Bronchial epithelial cell (primary cell): Measurements from ENCODE around the gene ZNF618. TPM values are rescaled to one million over a fixed set of nuclear protein-coding genes. Genes with fewer than 3 reads are reported as not detected.

Source experiments
- DNase-seq: peaks from one replicate; pipeline ENCODE4 v3.0.0-alpha.2; 2010; ENCODE audit warnings: low read depth
- FAIRE-seq: peaks from 2 replicates; lab custom pipeline; 2011; peaks lifted over from hg19 to GRCh38; lab: Jason Lieb, UNC
- H3K27me3 ChIP-seq: 2 replicates; pipeline ENCODE4 v1.5.1; 2011; ENCODE audit warnings: low read length; ENCODE audit not compliant: control insufficient read depth, insufficient read depth
- H3K36me3 ChIP-seq: 2 replicates; pipeline ENCODE4 v1.5.1; 2011; ENCODE audit warnings: low read length; ENCODE audit not compliant: control insufficient read depth, insufficient read depth
- H3K4me3 ChIP-seq: 2 replicates; pipeline ENCODE4 v1.5.1; 2011; ENCODE audit warnings: mild to moderate bottlenecking, low read depth, low read length, control low read depth
- total RNA-seq: library from RNA; depleted of rRNA; stranded (reverse); fragments of >200 nt; gene quantifications from 2 replicates; pipeline ENCODE4 v1.2.1, GENCODE V29; 2014
- TF ChIP-seq, protein P1 (sequence below): IDR thresholded peaks from 2 replicates; pipeline ENCODE4 v1.5.1; 2011; ENCODE audit warnings: mild to moderate bottlenecking, moderate library complexity, low read length, control low read depth, inconsistent platforms; ENCODE audit not compliant: insufficient read depth, severe bottlenecking

Gene ZNF618
- total RNA-seq, 1 donor from 2014 or later = 1.6 TPM

DNA sequence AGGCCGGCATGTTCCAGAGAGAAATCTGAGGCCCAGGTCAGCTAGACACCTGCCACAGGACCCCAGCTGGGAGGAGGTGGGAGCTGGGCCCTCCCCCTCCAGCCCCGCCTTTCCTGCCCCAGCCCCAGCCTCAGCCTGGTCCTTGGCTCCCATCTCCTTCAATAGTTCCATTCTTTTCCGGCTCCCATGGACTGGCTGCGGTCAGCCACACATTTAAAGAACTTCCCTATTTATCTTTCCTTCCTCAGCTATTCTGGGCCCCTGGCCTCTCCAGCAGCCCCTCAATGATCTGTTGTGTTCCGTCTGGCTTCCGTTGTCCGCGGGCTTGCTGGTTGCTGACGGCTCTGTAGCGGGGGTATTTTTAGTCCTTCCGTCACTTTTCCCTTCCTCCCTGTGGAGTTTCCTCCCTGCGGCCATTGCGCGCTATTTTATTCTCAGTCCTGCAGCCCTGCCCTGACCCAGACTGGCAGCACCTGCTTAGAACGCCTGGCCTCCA lies 128.2 kb downstream of the ZNF618 start:
- TF ChIP-seq, protein P1, sequence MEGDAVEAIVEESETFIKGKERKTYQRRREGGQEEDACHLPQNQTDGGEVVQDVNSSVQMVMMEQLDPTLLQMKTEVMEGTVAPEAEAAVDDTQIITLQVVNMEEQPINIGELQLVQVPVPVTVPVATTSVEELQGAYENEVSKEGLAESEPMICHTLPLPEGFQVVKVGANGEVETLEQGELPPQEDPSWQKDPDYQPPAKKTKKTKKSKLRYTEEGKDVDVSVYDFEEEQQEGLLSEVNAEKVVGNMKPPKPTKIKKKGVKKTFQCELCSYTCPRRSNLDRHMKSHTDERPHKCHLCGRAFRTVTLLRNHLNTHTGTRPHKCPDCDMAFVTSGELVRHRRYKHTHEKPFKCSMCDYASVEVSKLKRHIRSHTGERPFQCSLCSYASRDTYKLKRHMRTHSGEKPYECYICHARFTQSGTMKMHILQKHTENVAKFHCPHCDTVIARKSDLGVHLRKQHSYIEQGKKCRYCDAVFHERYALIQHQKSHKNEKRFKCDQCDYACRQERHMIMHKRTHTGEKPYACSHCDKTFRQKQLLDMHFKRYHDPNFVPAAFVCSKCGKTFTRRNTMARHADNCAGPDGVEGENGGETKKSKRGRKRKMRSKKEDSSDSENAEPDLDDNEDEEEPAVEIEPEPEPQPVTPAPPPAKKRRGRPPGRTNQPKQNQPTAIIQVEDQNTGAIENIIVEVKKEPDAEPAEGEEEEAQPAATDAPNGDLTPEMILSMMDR = no peak
- no peak overlapping the region for H3K4me3 ChIP-seq
- peaks cover 2% of the 10 kb centered on the region for H3K36me3 ChIP-seq
- DNase-seq (no peak), FAIRE-seq (no peak)
- H3K27me3 ChIP-seq = no peaks in the 10 kb centered on the region

DNA sequence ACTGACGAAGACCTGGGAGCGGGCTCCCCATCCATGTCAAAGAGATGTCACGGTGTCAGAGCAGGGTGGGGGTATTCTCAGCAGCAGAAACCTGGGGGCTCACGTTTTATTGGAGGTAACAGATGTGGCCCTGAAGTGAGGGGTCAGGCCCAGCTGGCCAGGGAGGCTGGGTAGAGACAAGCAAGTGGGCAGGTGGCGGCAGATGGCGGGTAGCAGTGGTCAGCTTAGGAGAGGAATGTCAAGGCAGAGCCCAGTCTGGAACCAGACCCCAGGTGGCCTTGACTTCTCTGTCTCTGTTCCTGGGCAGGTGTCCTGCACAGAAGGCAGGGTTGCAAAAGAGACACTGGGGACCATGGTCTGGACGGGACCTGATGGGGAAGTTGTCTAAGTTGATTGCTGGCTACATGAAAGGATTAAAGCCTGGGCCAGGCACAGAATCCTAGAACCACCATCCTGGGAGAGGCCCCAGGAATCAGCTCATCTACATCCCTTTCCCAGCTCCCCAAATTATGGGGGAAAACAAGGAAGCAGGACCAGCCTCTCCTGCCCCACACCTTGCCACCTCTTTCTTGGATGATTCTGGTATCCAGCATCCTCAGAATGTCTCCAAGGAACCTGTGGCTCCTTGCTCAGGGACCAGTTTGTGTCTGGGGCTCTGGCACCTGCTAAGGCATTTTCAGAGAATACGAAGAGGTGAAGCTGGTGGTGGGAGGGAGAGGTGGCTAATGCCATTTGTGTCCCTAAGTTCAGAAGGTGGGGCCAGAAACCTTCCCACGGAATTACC lies 129.5 kb downstream of the ZNF618 start:
- Histone ChIP-seq H3K27me3 (no peaks in the 10 kb centered on the region), H3K36me3 (peaks cover 2% of the 10 kb centered on the region), H3K4me3 (no peak overlapping the region)
- TF ChIP-seq, protein P1 = no peak
- DNase-seq (no peak), FAIRE-seq (no peak)

DNA sequence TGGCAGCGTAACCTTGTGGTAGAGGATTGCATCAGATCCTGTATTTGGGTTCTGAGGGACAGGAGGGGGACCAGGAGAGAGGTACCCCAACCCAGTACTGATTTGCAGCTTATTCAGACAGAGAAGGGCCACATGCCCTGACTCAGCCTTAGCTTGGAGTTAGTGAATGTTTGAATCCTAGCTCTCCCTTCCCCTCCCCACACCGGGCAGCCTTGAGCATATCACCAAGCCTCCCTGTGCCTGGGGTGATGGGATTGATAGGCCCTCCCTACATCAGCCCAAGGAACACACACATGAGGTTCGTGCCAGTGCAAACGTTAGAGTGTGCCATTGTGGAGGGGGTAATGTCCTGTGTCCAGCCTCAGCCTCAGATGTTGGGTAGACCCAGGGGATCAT lies 130.0 kb downstream of the ZNF618 start:
- no peaks in the 10 kb centered on the region for H3K27me3 ChIP-seq
- no peak overlapping the region for H3K4me3 ChIP-seq
- TF ChIP-seq, protein P1 = no peak
- DNase-seq = no peak
- H3K36me3 ChIP-seq = peaks cover 2% of the 10 kb centered on the region
- FAIRE-seq = peak; percentile 76

DNA sequence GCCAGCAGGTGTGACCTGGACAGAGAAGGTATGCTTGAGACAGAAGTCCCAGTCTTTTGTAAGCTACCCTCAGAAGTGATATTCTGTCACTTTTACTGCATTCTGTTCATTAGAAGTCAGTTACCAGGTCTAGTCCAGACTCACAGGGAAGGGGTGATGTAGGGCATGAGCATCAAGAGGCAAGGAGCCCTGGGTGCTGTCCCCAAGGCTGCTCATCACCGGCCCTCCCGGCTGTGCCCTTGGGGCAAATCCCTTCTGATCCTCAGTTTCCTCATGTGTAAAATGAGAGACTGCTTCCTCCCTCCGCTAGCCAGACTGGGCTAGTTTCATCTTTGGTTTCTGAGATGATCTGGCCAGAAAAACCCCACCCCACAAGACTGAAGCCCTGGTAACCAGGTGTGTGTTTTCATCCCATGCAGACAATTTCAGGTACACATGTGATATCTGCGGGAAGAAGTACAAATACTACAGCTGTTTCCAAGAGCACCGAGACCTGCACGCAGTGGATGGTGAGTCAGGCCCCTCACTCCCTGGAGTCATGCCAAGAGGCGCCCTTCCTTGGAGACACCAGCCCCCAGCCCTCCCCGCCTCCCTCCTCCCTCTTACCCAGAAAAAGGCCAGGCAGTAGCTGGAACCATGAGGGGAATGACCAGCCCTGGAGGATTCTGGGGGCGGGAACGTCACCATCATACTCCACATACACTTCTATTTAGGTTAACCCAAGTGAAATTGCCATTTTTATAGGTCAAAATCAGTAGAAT lies 131.0 kb downstream of the ZNF618 start:
- TF ChIP-seq, protein P1 = no peak
- Histone ChIP-seq H3K4me3 (no peak overlapping the region), H3K36me3 (peaks cover 2% of the 10 kb centered on the region), H3K27me3 (no peaks in the 10 kb centered on the region)
- no peak for DNase-seq
- FAIRE-seq = no peak

DNA sequence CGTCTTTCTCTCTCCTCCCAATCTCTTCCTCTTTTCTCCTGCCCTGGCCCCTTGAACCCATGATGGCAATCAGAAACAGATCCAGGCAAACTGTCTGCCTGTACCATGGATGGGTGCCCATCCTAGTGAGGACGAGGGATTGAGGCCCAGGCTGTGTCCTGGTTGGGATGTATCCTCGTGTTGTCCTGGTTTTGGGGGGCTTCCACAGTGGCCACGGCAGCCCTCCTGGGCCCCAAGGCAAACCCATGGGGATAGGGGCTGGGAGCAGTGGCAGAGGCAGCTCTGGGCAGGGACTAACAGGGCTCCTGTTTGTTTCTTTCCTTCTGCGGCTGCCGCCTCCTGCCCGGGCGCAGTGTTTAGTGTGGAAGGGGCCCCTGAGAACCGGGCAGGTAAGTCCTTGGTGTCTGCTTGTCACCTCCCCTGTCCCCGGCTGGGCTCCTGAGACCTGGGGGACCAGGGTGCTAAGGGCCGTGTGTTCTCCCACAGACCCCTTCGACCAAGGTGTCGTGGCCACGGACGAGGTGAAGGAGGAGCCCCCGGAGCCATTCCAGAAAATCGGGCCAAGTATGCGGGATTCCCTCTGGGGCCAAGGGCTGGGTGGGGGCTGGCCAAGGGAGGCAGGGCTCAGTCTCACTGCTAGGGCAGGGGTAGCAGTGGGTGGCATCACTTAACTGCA lies 132.0 kb downstream of the ZNF618 start:
- no peaks in the 10 kb centered on the region for H3K36me3 ChIP-seq
- FAIRE-seq = no peak
- H3K4me3 ChIP-seq = no peak overlapping the region
- TF ChIP-seq, protein P1 = no peak
- H3K27me3 ChIP-seq = no peaks in the 10 kb centered on the region
- no peak for DNase-seq
